Liver (tissue), 9 donors: ENCODE measurements around the gene ADGRA1. TPM values are rescaled to one million over a fixed set of nuclear protein-coding genes. Genes with fewer than 3 reads are reported as not detected.

Source experiments
- DNase-seq: peaks from one replicate; pipeline ENCODE4 v3.0.0-alpha.2; 2017; ENCODE audit warnings: low spot score
- H3K27ac ChIP-seq, 2 donors: one replicate each; pipeline ENCODE4 v1.7.0; 2013; ENCODE audit warnings: inconsistent platforms in 2 of 2, low read length in 2 of 2, control low read depth in 1 of 2, low read depth in 1 of 2, mild to moderate bottlenecking in 1 of 2
- H3K27me3 ChIP-seq, 4 donors: one replicate each; pipeline versions ENCODE4 v1.6.1 to v1.7.0; 2013; ENCODE audit warnings: low read length in 3 of 4, inconsistent platforms in 1 of 4, mild to moderate bottlenecking in 1 of 4, moderate library complexity in 1 of 4; ENCODE audit not compliant: control insufficient read depth in 4 of 4, insufficient read depth in 4 of 4
- H3K36me3 ChIP-seq, 4 donors: one replicate each; pipeline versions ENCODE4 v1.6.1 to v1.7.0; 2013; ENCODE audit warnings: low read length in 3 of 4, mild to moderate bottlenecking in 3 of 4, low read depth in 1 of 4, moderate library complexity in 1 of 4; ENCODE audit not compliant: control insufficient read depth in 4 of 4, insufficient read depth in 3 of 4
- H3K4me1 ChIP-seq, 4 donors: one replicate each; pipeline versions ENCODE4 v1.6.1 to v1.7.0; 2013; ENCODE audit warnings: low read length in 3 of 4, mild to moderate bottlenecking in 3 of 4, moderate library complexity in 1 of 4; ENCODE audit not compliant: control insufficient read depth in 4 of 4, insufficient read depth in 4 of 4
- H3K4me3 ChIP-seq, 3 donors: one replicate each; pipeline versions ENCODE4 v1.6.1 to v1.7.0; 2013; ENCODE audit warnings: low read length in 3 of 3, control low read depth in 1 of 3, low read depth in 1 of 3, mild to moderate bottlenecking in 1 of 3
- H3K9ac ChIP-seq, 2 donors: one replicate each; pipeline ENCODE4 v1.7.0; 2013; ENCODE audit warnings: low read length in 2 of 2, mild to moderate bottlenecking in 2 of 2, moderate library complexity in 2 of 2, control low read depth in 1 of 2, low read depth in 1 of 2
- H3K9me3 ChIP-seq, 4 donors: one replicate each; pipeline versions ENCODE4 v1.6.1 to v1.7.0; 2013; ENCODE audit warnings: low read length in 3 of 4; ENCODE audit not compliant: control insufficient read depth in 4 of 4
- EGR1 ChIP-seq, 2 donors: IDR thresholded peaks; 2 replicates each; pipeline ENCODE4 v1.6.1; 2016 to 2018; ENCODE audit warnings: antibody characterized with exemption in 2 of 2, low read depth in 2 of 2
- FOXA2 ChIP-seq: IDR thresholded peaks from 2 replicates; pipeline ENCODE4 v1.6.1; 2016; ENCODE audit warnings: antibody characterized with exemption
- GABPA ChIP-seq, 2 donors: IDR thresholded peaks in 1 of 2; conservative IDR thresholded peaks in 1 of 2; 2 replicates each; pipeline ENCODE4 v1.6.1; 2016; ENCODE audit warnings: antibody characterized with exemption in 2 of 2, mild to moderate bottlenecking in 1 of 2, moderate library complexity in 1 of 2
- HNF4A ChIP-seq, 2 donors: conservative IDR thresholded peaks; 2 replicates each; pipeline ENCODE4 v1.6.1; 2016; ENCODE audit warnings: antibody characterized with exemption in 2 of 2, mild to moderate bottlenecking in 2 of 2
- HNF4G ChIP-seq: IDR thresholded peaks from 2 replicates; pipeline ENCODE4 v1.6.1; 2016; ENCODE audit warnings: antibody characterized with exemption
- JUND ChIP-seq, 2 donors: IDR thresholded peaks; 2 replicates each; pipeline ENCODE4 v1.6.1; 2016; ENCODE audit warnings: antibody characterized with exemption in 2 of 2
- NR2F2 ChIP-seq: IDR thresholded peaks from 2 replicates; pipeline ENCODE4 v1.6.1; 2016; ENCODE audit warnings: antibody characterized with exemption
- RAD21 ChIP-seq, 2 donors: IDR thresholded peaks; 2 replicates each; pipeline ENCODE4 v1.6.1; 2016; ENCODE audit warnings: antibody characterized with exemption in 2 of 2, mild to moderate bottlenecking in 2 of 2
- RXRA ChIP-seq, 2 donors: IDR thresholded peaks; 2 replicates each; pipeline ENCODE4 v1.6.1; 2017 to 2018; ENCODE audit warnings: antibody characterized with exemption in 2 of 2, mild to moderate bottlenecking in 1 of 2
- SP1 ChIP-seq: IDR thresholded peaks from 2 replicates; pipeline ENCODE4 v1.6.1; 2018; ENCODE audit warnings: antibody characterized with exemption, mild to moderate bottlenecking
- TAF1 ChIP-seq: conservative IDR thresholded peaks from 2 replicates; pipeline ENCODE4 v1.6.1; 2016; ENCODE audit warnings: antibody characterized with exemption, mild to moderate bottlenecking
- YY1 ChIP-seq: IDR thresholded peaks from 2 replicates; pipeline ENCODE4 v1.6.1; 2016; ENCODE audit warnings: antibody characterized with exemption, mild to moderate bottlenecking
- WGBS: extraction: QIAGEN DNeasy Blood & Tissue Kit; methylation state at CpG from one replicate; pipeline ENCODE4 v1.1.7; 2013; 5-methylcytosine and 5-hydroxymethylcytosine counted together
- polyA plus RNA-seq, 2 donors: library from polyadenylated mRNA; stranded (reverse) in 1 of 2; unstranded in 1 of 2; fragments of 200-250 nt in 1 of 2; fragments of >200 nt in 1 of 2; fragmentation: Nextera tagmentation in 1 of 2; extraction: Ambion mirVana in 1 of 2; gene quantifications; one replicate each; pipeline versions ENCODE4 v1.2.1 to v1.2.3, GENCODE V29; 2013 to 2015
- total RNA-seq, 2 donors: library from RNA; depleted of rRNA; stranded (reverse); fragments of >200 nt; gene quantifications; one replicate each; pipeline ENCODE4 v1.2.3, GENCODE V29; 2014
- TF ChIP-seq, protein P1 (sequence below): IDR thresholded peaks from 2 replicates; pipeline ENCODE4 v1.6.1; 2016; ENCODE audit warnings: antibody characterized with exemption
- TF ChIP-seq, protein P2 (sequence below): IDR thresholded peaks from 2 replicates; pipeline ENCODE4 v1.6.1; 2016; ENCODE audit warnings: antibody characterized with exemption
- TF ChIP-seq, protein P3 (sequence below): IDR thresholded peaks from 2 replicates; pipeline ENCODE4 v1.6.1; 2016; ENCODE audit warnings: antibody characterized with exemption
- TF ChIP-seq, protein P4 (sequence below): fragments of 150-350 bp; IDR thresholded peaks from 2 replicates; pipeline ENCODE4 v1.5.1; 2017; ENCODE audit warnings: improper control_type of control experiment, low read depth, low read length; ENCODE audit not compliant: missing input control
- donor health status: healthy.
- donor health status: healthy.
- donor health status: healthy.
- donor health status: healthy.
- donor health status: healthy.

ADGRA1 gene
- total and polyA plus RNA-seq, 4 donors: 0.08 to 0.70 (median 0.12) TPM; not detected in 1

DNA sequence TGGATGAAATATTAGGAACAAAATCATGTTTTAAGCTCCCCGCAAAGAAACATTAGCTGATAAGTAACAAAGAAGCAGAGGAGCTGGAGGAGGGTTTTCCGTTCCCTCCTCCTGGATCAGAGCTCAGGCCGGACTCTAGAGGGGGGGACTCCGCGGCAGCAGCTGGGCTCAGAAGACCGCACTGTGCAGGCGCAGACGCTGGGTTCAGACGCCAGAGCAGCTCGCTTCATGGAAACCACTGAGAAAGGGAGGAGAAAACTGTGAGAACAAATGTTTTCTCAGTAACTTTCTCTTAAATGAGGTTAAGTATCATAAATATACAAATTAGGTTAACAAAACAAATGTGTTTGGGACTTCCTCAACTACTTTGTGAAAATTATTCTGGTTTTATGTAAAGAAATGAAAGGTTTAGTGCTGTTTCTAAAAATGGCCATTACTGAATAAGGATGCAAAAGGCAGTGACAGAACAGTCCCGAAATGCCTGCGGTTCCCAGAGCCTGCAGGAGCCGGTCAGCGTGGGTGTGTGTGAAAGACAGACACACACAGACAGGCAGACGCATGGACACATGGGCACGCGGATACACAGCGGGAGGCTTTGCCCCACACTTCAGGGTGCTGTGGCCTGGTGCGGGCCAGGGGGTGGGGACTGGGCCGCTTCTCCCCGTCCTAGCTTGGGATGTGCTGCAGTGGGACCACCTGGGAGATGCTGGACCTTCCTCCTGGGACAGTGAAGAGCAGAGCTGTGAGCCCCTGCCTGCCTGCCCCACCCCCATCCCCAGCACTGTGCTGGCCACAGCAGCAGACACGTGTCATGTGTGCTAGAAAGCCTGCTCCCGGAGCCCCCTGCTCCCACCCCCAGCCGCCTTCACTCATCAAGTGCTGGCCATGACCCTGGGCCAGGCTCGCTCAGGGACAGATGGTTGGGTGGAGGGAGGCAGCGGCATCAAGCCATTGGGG lies 20.3 kb upstream of the ADGRA1 start:
- TF ChIP-seq SP1: no peak
- TF ChIP-seq FOXA2: no peak
- no peak for TF ChIP-seq GABPA (IDR thresholded peaks at IDR 0.05 in 1 of 2, conservative IDR thresholded peaks at IDR 0.05 in 1 of 2)
- TF ChIP-seq, protein P1, sequence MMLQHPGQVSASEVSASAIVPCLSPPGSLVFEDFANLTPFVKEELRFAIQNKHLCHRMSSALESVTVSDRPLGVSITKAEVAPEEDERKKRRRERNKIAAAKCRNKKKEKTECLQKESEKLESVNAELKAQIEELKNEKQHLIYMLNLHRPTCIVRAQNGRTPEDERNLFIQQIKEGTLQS: no peak
- TF ChIP-seq, protein P2, sequence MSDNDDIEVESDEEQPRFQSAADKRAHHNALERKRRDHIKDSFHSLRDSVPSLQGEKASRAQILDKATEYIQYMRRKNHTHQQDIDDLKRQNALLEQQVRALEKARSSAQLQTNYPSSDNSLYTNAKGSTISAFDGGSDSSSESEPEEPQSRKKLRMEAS: no peak
- TF ChIP-seq HNF4G: no peak
- TF ChIP-seq, protein P3, sequence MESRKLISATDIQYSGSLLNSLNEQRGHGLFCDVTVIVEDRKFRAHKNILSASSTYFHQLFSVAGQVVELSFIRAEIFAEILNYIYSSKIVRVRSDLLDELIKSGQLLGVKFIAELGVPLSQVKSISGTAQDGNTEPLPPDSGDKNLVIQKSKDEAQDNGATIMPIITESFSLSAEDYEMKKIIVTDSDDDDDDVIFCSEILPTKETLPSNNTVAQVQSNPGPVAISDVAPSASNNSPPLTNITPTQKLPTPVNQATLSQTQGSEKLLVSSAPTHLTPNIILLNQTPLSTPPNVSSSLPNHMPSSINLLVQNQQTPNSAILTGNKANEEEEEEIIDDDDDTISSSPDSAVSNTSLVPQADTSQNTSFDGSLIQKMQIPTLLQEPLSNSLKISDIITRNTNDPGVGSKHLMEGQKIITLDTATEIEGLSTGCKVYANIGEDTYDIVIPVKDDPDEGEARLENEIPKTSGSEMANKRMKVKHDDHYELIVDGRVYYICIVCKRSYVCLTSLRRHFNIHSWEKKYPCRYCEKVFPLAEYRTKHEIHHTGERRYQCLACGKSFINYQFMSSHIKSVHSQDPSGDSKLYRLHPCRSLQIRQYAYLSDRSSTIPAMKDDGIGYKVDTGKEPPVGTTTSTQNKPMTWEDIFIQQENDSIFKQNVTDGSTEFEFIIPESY: no peak
- TF ChIP-seq TAF1: no peak
- no peak for TF ChIP-seq EGR1 (IDR thresholded peaks at IDR 0.05; ENCODE audit: low read depth in 2 of 2)
- TF ChIP-seq, protein P4, sequence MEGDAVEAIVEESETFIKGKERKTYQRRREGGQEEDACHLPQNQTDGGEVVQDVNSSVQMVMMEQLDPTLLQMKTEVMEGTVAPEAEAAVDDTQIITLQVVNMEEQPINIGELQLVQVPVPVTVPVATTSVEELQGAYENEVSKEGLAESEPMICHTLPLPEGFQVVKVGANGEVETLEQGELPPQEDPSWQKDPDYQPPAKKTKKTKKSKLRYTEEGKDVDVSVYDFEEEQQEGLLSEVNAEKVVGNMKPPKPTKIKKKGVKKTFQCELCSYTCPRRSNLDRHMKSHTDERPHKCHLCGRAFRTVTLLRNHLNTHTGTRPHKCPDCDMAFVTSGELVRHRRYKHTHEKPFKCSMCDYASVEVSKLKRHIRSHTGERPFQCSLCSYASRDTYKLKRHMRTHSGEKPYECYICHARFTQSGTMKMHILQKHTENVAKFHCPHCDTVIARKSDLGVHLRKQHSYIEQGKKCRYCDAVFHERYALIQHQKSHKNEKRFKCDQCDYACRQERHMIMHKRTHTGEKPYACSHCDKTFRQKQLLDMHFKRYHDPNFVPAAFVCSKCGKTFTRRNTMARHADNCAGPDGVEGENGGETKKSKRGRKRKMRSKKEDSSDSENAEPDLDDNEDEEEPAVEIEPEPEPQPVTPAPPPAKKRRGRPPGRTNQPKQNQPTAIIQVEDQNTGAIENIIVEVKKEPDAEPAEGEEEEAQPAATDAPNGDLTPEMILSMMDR: no peak
- no peak for DNase-seq

DNA sequence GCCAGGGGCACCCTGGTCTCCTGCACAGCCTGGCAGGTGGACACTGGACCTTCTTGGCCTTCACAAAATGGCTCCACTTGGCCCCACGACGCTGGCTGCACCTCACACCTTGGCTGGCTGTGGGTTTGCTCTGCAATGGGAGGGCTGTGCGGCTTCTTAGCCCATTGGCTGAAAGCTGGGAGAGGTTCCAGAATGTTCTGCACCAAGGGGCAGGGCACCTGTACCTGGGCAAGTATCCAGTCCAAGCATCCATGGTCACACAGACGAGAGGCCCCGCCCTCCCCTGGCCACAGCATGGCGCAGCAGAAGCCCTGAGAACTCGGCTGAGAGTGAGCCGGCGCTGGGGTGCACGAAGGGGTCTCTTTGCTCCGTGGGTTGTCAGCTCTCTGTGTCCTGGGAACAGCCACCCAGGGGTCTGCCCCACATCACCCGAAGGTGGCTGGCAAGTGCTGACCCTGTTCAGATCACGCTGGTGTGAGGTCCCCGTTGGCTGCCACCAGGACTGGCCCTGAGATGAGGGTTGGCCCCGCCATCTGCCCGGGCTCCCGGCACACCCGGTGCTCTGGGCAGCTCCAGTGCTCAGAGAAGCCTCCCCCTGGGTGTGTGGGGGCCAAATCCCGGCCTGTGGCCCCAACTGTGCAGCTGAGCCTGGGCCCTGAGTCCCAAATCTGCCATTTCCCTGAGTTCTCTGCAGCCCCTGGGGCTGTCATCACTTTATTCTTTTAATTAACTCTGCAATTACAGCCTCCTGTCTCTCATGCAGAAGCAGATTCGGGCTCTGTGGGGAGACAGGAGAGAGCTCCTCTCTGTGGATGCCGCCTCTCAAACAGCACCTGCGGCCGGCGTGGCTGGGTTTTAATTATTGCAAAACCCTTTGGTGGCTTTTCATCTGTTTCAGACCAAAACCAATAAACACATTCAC lies 19.4 kb upstream of the ADGRA1 start:
- Histone ChIP-seq H3K36me3 (no peaks in the 10 kb centered on the region), H3K4me1 (no peaks in the 10 kb centered on the region), H3K4me3 (no peak overlapping the region), H3K9me3 (no peaks in the 10 kb centered on the region), H3K9ac (no peak overlapping the region), H3K27me3 (peaks cover 0 to 4% (median 0%) of the 10 kb centered on the region in 4 donors), H3K27ac (no peak overlapping the region)
- WGBS: 85% methylated on average over 24 of the region's 24 CpGs
- no peak for DNase-seq
- TF ChIP-seq RAD21 (IDR thresholded peaks at IDR 0.05): no peak
- TF ChIP-seq, protein P3: no peak
- TF ChIP-seq, protein P4: no peak
- TF ChIP-seq HNF4A (conservative IDR thresholded peaks at IDR 0.05): no peak
- TF ChIP-seq, protein P2: no peak
- TF ChIP-seq NR2F2: no peak
- TF ChIP-seq HNF4G: no peak
- TF ChIP-seq SP1: no peak
- TF ChIP-seq JUND (IDR thresholded peaks at IDR 0.05): no peak
- no peak for TF ChIP-seq TAF1
- TF ChIP-seq RXRA (IDR thresholded peaks at IDR 0.05): no peak
- TF ChIP-seq, protein P1: no peak
- TF ChIP-seq FOXA2: no peak
- no peak for TF ChIP-seq YY1
- no peak for TF ChIP-seq EGR1 (IDR thresholded peaks at IDR 0.05; ENCODE audit: low read depth in 2 of 2)
- no peak for TF ChIP-seq GABPA (IDR thresholded peaks at IDR 0.05 in 1 of 2, conservative IDR thresholded peaks at IDR 0.05 in 1 of 2)

More for the DNA sequence above, 20.3 kb upstream of the ADGRA1 start:
- WGBS: 76% methylated on average over 26 of the region's 26 CpGs
- Histone ChIP-seq H3K4me3 (no peak overlapping the region), H3K27me3 (no peaks in the 10 kb centered on the region), H3K9ac (no peak overlapping the region), H3K36me3 (no peaks in the 10 kb centered on the region), H3K9me3 (no peaks in the 10 kb centered on the region), H3K27ac (no peak overlapping the region), H3K4me1 (no peaks in the 10 kb centered on the region)
